ENCODE data around the gene SIGLEC12.

The SIGLEC12 gene

DNA sequence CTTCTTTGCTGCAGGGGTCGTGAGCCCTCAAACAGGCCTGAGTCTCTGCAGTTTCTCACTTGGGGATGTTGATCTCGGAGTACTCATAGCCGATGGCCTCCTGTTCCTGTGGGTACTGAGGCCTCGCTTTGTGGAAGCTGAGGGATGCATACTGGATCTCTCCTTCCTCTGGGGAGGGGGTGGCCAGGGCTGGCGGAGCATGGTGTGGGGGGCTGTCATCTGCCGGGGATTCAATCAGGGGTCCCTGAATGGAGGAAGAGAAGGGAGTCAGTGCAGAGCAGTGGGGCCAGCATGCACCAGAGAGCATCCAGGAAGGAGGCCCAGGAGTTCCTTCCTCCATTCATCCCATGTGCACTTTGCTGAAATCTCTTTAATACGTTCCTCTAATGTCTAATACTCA is 10.0 kb downstream of the SIGLEC12 start:
- TF ChIP-seq EZH2phosphoT487 (IDR thresholded peaks at IDR 0.05; ENCODE audit: low read length) (no peak), EZH2 (optimal IDR thresholded peaks at IDR 0.05; ENCODE audit: low read depth, low read length) (no peak)
- Histone ChIP-seq H3K4me3 (ENCODE audit: low read length) (no peak overlapping the region), H4K20me1 (ENCODE audit: insufficient read depth, low read length) (no peaks in the 10 kb centered on the region), H3K4me1 (ENCODE audit: low read length) (no peaks in the 10 kb centered on the region), H3K4me2 (ENCODE audit: low read depth, low read length) (no peak overlapping the region), H3F3A (ENCODE audit: insufficient read depth, low read length) (no peaks in the 10 kb centered on the region), H3K27me3 (replicated peaks; ENCODE audit: insufficient read depth, low read length) (no peaks in the 10 kb centered on the region), H3K27ac (ENCODE audit: low read length) (no peak overlapping the region), H3K79me2 (ENCODE audit: low read length) (no peaks in the 10 kb centered on the region), H3K9me3 (replicated peaks; ENCODE audit: insufficient read depth, low read length) (no peaks in the 10 kb centered on the region), H2AFZ (ENCODE audit: low read length) (no peak overlapping the region), H3K9me2 (replicated peaks; ENCODE audit: insufficient read depth, low read length) (no peaks in the 10 kb centered on the region), H3K9ac (ENCODE audit: low read length) (no peak overlapping the region), H3K36me3 (replicated peaks; ENCODE audit: insufficient read depth, low read length) (no peaks in the 10 kb centered on the region)
- DNase-seq: no peak

DNA sequence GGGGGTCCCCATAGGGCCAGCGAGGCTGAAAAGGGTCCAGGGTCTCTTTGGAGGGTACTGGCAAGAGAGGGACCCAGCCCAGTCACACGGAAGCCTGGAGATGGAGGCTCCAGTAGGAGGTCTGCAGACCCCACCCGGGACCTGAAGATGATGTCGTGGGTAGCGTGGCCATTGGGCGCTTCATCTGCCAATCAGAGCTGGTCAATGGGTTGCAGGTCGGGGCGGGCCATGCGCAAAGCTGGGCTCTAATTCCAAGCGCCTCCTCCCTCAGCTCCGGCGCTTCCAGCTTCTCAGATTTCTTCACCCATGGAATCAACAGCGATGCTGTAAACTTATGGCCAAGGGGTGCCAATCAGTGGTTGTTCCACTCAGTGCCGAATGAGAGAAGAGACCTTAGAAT is 10.9 kb downstream of the SIGLEC12 start:
- H3K36me3 ChIP-seq (replicated peaks; ENCODE audit: insufficient read depth, low read length): no peaks in the 10 kb centered on the region
- no peaks in the 10 kb centered on the region for H3K9me3 ChIP-seq (replicated peaks; ENCODE audit: insufficient read depth, low read length)
- H3K4me2 ChIP-seq (ENCODE audit: low read depth, low read length): no peak overlapping the region
- no peak overlapping the region for H2AFZ ChIP-seq (ENCODE audit: low read length)
- H3K79me2 ChIP-seq (ENCODE audit: low read length): no peaks in the 10 kb centered on the region
- no peak overlapping the region for H3K4me3 ChIP-seq (ENCODE audit: low read length)
- TF ChIP-seq, protein P1, sequence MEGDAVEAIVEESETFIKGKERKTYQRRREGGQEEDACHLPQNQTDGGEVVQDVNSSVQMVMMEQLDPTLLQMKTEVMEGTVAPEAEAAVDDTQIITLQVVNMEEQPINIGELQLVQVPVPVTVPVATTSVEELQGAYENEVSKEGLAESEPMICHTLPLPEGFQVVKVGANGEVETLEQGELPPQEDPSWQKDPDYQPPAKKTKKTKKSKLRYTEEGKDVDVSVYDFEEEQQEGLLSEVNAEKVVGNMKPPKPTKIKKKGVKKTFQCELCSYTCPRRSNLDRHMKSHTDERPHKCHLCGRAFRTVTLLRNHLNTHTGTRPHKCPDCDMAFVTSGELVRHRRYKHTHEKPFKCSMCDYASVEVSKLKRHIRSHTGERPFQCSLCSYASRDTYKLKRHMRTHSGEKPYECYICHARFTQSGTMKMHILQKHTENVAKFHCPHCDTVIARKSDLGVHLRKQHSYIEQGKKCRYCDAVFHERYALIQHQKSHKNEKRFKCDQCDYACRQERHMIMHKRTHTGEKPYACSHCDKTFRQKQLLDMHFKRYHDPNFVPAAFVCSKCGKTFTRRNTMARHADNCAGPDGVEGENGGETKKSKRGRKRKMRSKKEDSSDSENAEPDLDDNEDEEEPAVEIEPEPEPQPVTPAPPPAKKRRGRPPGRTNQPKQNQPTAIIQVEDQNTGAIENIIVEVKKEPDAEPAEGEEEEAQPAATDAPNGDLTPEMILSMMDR (IDR thresholded peaks at IDR 0.05; ENCODE audit: low read length): no peak
- no peak for TF ChIP-seq EZH2 (optimal IDR thresholded peaks at IDR 0.05; ENCODE audit: low read depth, low read length)
- TF ChIP-seq EZH2phosphoT487 (IDR thresholded peaks at IDR 0.05; ENCODE audit: low read length): no peak
- H3K27ac ChIP-seq (ENCODE audit: low read length): no peak overlapping the region
- no peaks in the 10 kb centered on the region for H3F3A ChIP-seq (ENCODE audit: insufficient read depth, low read length)
- H3K9ac ChIP-seq (ENCODE audit: low read length): no peak overlapping the region
- no peaks in the 10 kb centered on the region for H4K20me1 ChIP-seq (ENCODE audit: insufficient read depth, low read length)
- H3K27me3 ChIP-seq (replicated peaks; ENCODE audit: insufficient read depth, low read length): no peaks in the 10 kb centered on the region
- no peaks in the 10 kb centered on the region for H3K4me1 ChIP-seq (ENCODE audit: low read length)
- H3K9me2 ChIP-seq (replicated peaks; ENCODE audit: insufficient read depth, low read length): no peaks in the 10 kb centered on the region
- DNase-seq: no peak

DNA sequence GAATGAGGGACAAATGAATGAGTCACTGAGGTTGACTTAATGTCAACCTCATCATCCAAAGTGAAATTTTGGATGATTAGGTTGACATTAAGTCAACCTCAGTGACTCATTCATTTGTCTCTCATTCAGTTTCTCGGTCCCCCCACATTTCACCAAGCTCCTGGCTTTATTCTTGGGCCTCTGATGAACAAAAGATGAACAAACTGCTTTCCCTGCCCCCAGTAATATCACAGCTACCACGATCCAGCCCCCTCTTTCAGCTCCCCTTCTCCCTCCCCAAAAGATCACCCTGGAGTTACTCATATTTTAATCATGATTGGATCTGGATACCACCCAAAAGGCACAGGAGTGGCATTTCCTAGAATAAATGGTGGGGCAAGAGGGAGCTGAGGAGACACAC is 12.5 kb downstream of the SIGLEC12 start:
- no peak for TF ChIP-seq EZH2phosphoT487 (IDR thresholded peaks at IDR 0.05; ENCODE audit: low read length)
- TF ChIP-seq EZH2 (optimal IDR thresholded peaks at IDR 0.05; ENCODE audit: low read depth, low read length): no peak
- TF ChIP-seq, protein P1 (IDR thresholded peaks at IDR 0.05; ENCODE audit: low read length): no peak
- Histone ChIP-seq H3K4me1 (ENCODE audit: low read length) (no peaks in the 10 kb centered on the region), H3K27ac (ENCODE audit: low read length) (no peak overlapping the region), H3K9me3 (replicated peaks; ENCODE audit: insufficient read depth, low read length) (no peaks in the 10 kb centered on the region), H3K36me3 (replicated peaks; ENCODE audit: insufficient read depth, low read length) (no peaks in the 10 kb centered on the region), H3K27me3 (replicated peaks; ENCODE audit: insufficient read depth, low read length) (no peaks in the 10 kb centered on the region), H3K4me3 (ENCODE audit: low read length) (no peak overlapping the region), H3K4me2 (ENCODE audit: low read depth, low read length) (no peak overlapping the region), H3K9me2 (replicated peaks; ENCODE audit: insufficient read depth, low read length) (no peaks in the 10 kb centered on the region), H3F3A (ENCODE audit: insufficient read depth, low read length) (no peaks in the 10 kb centered on the region), H3K9ac (ENCODE audit: low read length) (no peak overlapping the region), H3K79me2 (ENCODE audit: low read length) (no peaks in the 10 kb centered on the region), H2AFZ (ENCODE audit: low read length) (no peak overlapping the region), H4K20me1 (ENCODE audit: insufficient read depth, low read length) (no peaks in the 10 kb centered on the region)
- DNase-seq: no peak

DNA sequence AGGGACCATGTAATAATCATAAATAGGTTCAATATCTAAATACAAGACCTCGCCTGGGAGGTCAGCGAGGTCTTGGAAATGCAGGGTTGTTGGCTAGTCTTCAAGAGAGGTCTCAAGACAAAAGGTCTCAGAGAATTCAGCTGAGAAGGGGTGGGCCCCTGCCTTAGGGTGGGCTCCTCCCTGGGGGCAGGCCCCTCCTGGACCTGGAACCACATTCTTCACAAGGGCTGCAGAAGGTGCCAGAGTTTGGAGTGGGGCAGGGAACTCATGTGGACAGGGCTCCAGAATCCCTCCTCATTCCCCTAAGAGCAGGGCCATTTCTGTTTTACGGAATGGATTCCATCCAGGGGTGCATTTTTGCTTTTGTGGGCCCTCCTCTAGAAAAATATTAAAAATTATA is 13.1 kb downstream of the SIGLEC12 start:
- DNase-seq: no peak
- no peaks in the 10 kb centered on the region for H3K4me1 ChIP-seq (ENCODE audit: low read length)

More for the DNA sequence above, 13.1 kb downstream of the SIGLEC12 start:
- H3K9ac ChIP-seq (ENCODE audit: low read length): no peak overlapping the region
- no peaks in the 10 kb centered on the region for H3K36me3 ChIP-seq (replicated peaks; ENCODE audit: insufficient read depth, low read length)
- no peak overlapping the region for H3K4me3 ChIP-seq (ENCODE audit: low read length)
- H4K20me1 ChIP-seq (ENCODE audit: insufficient read depth, low read length): no peaks in the 10 kb centered on the region
- no peak overlapping the region for H2AFZ ChIP-seq (ENCODE audit: low read length)
- H3K9me2 ChIP-seq (replicated peaks; ENCODE audit: insufficient read depth, low read length): no peaks in the 10 kb centered on the region
- H3K27ac ChIP-seq (ENCODE audit: low read length): no peak overlapping the region
- H3K9me3 ChIP-seq (replicated peaks; ENCODE audit: insufficient read depth, low read length): no peaks in the 10 kb centered on the region
- no peaks in the 10 kb centered on the region for H3F3A ChIP-seq (ENCODE audit: insufficient read depth, low read length)
- no peak overlapping the region for H3K4me2 ChIP-seq (ENCODE audit: low read depth, low read length)
- H3K79me2 ChIP-seq (ENCODE audit: low read length): no peaks in the 10 kb centered on the region
- TF ChIP-seq, protein P1 (IDR thresholded peaks at IDR 0.05; ENCODE audit: low read length): no peak
- TF ChIP-seq EZH2 (optimal IDR thresholded peaks at IDR 0.05; ENCODE audit: low read depth, low read length) (no peak), EZH2phosphoT487 (IDR thresholded peaks at IDR 0.05; ENCODE audit: low read length) (no peak)
- no peaks in the 10 kb centered on the region for H3K27me3 ChIP-seq (replicated peaks; ENCODE audit: insufficient read depth, low read length)

All from MM.1S (cell line).